NT2/D1 (cell line): Measurements from ENCODE around the gene KCNG2.

Experiments
- SUZ12 ChIP-seq: IDR thresholded peaks from 2 replicates; pipeline ENCODE4 v1.6.1; 2011; ENCODE audit not compliant: insufficient read length, insufficient read depth; ENCODE audit errors: extremely low read depth
- YY1 ChIP-seq: IDR thresholded peaks from 2 replicates; pipeline ENCODE4 v1.6.1; 2011; ENCODE audit not compliant: insufficient read length, insufficient read depth
- ZNF274 ChIP-seq: IDR thresholded peaks from 2 replicates; pipeline ENCODE4 v1.6.1; 2011; ENCODE audit warnings: mild to moderate bottlenecking, low read depth, low read length

DNA sequence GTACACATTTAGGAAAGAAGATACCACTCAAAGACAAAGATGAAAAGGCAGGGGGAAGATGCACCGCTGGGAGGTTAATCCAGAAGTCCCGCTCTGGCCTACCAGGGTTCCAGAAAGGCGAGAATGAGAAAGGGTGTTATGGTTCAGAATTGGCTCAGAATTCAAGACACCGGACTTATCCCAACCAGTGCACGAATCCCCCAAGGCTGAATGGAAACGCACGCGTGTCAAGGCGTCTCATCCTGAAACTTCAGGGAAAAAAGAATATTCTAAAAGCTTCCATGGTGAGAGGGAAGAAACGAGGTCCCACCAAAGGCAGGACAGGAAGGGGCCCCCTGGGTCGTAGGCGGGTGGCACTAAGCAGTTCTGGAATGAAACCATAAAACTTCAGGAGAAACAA is 81.8 kb downstream of the KCNG2 start:
- TF ChIP-seq YY1 = no peak
- no peak for TF ChIP-seq SUZ12
- no peak for TF ChIP-seq ZNF274
